Lung microvascular endothelial cell (primary cell): ENCODE data around the gene DLX2. TPM values are rescaled to one million over a fixed set of nuclear protein-coding genes. Genes with fewer than 3 reads are reported as not detected.
"Not testable (repeated sequence)": the region's sequence is repeated elsewhere in the genome, so short reads cannot be mapped to it uniquely, and the experiment has no call there.

Experiments
- DNase-seq, 2 donors: peaks; one replicate each; pipeline versions ENCODE4 v3.0.0 to v3.0.0-alpha.2; 2010; ENCODE audit warnings: low read depth in 2 of 2
- total RNA-seq: library from RNA; depleted of rRNA; stranded (reverse); fragments of >200 nt; gene quantifications from 2 replicates; pipeline ENCODE4 v1.2.1, GENCODE V29; 2014

The DLX2 gene
- total RNA-seq: under 0.01 TPM in 1 of 2 replicates, not detected in the other

DNA sequence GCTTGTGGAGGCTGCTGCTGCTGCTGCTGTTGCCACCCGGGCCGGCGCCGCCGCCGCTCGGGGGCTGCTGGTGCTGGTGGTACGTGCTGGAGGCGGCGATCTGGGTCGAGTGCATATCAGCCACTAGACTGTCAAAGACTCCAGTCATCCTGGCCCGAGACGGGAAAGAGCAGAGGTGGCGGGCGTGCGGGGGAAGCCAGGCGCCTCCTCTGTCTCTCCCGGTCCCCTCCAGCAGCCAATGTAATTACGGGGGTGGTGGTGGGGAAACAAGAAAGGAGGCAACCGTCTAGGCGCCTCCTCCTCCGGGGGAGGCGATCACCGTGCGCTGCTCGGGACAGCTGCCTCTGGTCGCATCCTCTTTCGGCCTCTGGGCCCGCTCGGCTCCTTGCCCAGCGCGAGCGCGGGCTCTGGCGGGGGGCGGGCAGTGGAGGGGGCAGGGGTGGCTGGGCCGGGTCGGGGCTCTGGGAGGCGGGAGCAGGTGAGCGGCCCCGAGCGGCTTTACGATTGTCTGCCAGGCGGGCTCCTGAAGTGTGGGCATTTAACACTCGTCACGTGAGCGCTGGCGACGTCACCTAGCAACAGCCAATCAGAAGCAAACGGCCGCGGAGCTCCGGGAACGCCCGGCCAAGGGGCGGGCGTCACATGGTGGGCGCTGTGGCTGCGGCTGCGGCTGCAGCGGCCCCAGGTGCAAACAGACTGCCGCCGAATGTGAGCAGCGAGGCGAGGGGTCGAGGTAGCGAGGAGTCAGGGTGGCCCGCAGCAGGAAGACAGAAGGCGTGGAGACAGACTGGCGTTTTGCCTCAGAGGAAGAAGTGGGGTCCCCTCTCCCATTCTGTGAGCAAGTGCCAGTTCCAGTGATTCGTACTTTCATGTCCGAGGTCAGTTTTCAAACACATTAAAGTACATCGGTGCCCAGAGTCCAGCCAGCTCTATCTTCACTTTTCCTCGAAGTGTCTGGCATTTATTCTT, at the start of gene DLX2:
Gene DLX2, minus strand, starts transcription at position 510 of the 969 bp plus-strand sequence. Its CDS starts 362 bp downstream, at position 148.
- peak; percentile 87 to 92 for DNase-seq

DNA sequence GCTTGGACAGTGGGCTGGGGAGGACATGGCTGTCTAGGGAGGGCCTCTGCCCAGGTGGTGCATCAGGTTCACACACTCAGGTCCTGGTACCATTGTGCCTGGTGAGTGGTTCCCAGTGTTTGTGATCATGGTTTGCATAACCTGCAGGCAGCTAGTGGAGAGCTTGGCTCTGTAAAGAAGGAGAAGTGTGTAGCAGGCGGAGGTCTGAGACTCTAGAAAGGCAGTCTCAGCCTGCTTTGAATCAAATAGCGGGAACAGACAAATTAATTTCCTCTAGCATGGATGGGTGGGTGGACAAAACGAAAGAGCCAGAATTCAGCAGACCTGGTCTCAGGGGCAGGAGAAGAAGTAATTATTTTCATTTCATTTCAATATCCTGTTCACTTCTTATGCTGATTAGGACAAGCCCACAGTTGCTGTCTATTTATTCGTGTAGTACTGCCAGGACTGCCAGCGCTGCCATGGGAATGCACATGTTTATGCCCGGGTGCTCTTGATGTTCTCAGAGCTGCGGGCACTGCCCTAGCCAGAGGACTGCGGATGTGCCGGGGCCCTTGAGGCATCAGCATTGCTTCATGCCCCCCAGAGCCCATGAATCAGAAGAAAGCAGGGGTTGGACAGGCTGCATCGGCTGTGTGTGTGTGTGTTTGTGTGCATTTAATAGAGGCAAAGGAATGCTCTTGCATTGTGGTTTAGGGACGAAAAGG, 45.4 kb upstream of the DLX2 start:
- no peak for DNase-seq

GRCh38 chr2:172143817-172144216, 41.1 kb upstream of the DLX2 start:
- no peak for DNase-seq

DNA sequence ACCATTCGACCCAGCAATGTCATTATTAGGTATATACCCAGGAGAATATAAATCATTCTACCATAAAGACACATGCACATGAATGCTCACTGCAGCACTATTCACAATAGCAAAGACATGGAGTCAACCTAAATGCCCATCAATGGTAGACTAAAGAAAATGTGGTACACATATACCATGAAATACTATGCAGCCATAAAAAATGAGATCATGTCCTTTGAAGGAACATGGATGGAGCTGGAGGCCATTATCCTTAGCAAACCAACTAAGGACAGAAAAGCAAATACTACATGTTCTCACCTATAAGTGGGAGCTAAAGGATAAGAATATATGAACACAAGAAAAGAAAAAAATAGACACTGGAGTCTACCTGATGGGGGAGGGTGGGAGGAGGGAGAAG, 36.0 kb upstream of the DLX2 start:
- DNase-seq: not testable (repeated sequence)

- no peak for DNase-seq
These were observed 35.2 kb upstream of the DLX2 start for GRCh38 chr2:172137943-172138342.

DNA sequence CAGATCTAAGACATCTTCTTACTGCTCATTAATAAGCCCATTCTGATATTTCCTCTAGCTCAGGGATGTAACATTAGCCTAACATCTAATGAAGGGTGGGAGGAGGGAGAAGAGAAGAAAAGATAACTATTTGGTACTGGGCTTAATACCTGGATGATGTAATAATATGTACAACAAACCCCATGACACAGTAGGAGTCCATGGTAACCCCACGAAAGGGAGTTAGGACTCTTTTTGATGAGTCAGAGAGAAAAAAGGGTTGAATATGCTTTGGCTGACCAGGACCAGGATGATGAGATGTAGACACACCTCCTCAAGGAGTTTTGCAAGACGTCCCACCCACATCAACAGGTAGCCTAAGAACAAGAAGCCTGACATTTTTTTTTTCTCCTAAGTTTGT, 34.4 kb upstream of the DLX2 start:
- no peak for DNase-seq

DNA sequence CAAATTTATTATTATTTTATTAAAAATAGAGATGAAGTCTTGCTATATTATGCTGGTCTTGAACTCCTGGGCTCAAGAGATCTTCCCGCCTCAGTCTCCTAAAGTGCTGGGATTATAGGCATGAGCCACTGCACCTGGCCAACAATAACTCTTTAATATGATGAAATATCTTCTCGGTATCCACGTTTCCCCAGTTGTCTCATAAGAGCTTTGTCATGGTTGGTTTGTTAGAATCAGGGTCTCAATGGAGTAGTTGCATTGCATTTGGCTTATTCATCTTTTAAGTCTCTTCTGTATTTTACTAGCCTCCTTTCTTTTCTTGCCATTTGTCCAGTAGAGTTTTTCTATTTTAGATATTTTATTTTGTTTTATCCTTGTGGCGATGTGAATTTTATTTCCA, 32.7 kb upstream of the DLX2 start:
- DNase-seq: no peak

DNA sequence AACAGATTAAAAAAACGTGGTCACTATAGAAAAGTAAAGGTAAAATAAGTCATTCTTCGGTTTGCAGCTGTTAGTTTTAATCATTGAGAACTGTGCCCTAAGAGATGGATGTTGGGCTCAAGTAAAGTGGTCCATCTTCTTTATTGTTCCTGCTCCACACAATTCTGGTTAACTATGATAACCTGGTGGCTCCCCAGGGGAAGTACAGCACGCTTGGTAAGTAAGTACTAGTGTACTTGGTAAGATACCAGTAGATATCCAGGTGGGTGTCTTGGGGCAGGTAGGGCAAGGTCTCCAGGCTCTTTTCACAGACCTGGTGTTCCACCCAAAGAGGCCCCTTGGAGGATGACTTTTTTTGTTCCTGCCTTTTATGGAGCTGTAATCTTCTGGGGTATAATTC, 31.6 kb upstream of the DLX2 start:
- no peak for DNase-seq

DNA sequence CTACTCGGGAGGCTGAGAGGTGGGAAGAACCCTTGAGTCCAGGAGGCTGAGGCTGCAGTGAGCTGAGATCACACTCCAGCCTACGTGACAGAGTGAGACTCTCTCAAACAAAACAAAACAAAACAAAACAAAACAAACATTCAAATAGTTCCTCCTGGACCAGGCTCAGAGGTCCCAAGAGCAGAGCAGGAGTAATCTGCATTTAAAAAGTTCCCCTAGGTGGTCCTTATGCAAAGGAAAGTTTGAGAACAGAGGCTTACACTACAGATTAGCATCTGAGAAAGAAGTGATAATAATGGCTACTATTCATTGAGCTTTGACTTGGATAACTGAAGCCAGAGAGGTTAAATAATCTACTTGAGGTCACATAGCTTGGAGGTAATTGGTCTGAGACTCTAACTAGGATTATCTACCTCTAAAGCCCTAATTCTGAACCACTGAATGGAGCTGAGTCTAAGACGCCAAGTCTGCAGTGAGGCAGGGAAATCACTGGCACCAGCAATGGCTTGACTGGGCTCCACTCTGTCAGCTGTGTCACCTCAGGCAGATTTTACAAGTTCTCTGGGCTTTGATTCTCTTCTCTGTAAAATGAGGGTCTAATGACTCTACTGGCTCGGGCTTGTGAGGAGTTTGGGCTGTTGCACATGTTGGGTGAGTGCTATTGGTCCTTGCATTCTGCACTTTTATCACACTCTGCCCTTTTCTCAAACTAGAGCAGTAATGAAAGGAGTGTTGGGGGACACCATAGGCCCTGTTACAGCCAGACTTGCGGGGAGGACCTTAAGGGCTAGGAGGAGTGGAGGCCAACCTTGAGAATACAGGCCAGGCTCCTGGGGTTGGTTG, 29.2 kb upstream of the DLX2 start:
- no peak for DNase-seq

- no peak for DNase-seq
These were observed 26.7 kb upstream of the DLX2 start for GRCh38 chr2:172129404-172129803.

DNA sequence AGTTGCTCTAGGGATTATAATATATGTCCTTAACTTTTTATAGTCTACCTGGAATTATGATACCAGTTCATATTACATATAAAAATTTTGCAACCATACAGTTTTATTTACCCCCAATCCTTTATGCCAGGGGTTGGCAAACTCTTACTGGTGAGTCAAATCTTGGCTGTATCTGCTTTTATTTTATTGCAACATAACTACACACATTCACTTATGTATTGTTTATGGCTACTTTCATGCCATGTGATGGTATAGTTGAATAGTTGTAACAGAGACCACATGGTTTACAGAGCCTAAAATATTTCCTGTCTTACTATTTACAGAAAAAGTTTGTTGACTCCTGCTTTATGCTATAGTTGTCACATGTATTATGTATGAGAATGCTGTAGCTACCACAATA, 25.8 kb upstream of the DLX2 start:
- no peak for DNase-seq

GRCh38 chr2:172120118-172120517, 17.4 kb upstream of the DLX2 start:
- DNase-seq: no peak

DNA sequence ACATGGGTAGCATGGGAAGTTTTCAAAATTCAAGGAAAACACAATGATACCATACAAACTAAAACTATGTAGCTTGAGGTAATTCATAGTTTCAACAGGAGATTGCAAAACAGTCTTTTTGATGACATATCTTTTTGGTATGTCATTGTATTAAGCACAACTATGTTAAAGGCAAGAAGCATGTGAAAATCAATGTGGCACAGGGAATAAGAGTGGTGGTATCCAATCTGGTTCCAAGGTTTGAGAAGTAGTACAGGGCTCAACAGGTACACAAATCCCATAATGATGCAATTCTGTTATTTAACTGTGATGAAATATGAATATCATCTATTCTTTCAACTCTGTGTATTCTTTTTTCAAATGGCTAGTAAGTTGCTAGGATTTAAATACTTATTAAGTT, 16.4 kb upstream of the DLX2 start:
- DNase-seq: peak; percentile 37 to 60

DNA sequence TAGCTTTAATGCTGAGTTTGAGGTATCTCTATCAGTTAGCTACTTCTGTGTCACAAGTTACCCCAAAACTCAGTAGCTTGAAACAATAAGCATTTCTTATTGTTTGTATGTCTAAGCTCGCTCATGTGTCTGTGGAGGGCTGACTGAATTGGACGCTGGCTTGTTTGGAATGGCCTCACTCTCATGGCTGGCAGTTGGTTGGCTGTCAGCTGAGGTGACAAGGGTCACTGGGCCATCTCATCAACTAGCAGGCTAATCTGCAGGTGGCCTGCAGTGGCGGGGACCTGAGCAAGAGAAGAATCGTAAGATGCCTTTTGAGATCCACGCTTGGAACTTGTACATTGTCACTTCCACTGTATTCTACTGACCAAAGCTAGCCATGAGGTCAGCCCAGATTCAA, 13.4 kb upstream of the DLX2 start:
- no peak for DNase-seq

DNA sequence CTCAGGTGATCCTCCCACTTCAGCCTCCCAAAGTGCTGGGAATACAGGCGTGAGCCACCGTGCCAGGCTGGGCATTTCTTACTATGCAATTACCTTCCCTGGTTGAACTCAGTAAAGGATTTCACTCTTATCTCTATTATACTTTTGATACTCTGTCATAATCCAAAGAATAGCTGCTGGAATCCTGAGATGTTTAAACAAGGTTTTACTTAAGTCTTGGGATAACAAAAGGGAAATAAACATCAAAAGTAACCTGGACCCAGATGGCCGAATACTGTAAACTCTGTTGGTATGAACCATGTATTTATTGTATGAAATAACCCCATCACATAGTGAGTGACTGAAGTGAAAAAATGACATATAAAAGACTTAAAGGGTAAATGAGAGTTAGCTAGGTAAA, 11.9 kb upstream of the DLX2 start:
- no peak for DNase-seq

DNA sequence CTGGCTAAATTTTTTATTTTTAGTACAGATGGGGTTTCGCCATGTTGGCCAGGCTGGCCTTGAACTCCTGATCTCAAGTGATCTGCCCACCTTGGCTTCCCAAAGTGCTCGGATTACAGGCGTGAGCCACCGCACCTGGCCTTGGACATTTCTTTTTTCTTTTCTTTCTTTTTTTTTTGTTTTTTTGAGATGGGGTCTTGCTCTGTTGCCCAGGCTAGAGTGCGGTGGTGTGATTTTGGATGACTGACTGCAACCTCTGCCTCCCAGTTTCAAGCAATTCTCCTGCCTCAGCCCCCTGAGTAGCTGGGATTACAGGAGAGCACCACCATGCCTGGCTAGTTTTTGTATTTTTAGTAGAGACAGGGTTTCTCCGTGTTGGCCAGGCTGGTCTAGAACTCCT, 11.5 kb upstream of the DLX2 start:
- DNase-seq: not testable (repeated sequence)

GRCh38 chr2:172113617-172114016, 10.9 kb upstream of the DLX2 start:
- DNase-seq: peak; percentile 65 to 66

DNA sequence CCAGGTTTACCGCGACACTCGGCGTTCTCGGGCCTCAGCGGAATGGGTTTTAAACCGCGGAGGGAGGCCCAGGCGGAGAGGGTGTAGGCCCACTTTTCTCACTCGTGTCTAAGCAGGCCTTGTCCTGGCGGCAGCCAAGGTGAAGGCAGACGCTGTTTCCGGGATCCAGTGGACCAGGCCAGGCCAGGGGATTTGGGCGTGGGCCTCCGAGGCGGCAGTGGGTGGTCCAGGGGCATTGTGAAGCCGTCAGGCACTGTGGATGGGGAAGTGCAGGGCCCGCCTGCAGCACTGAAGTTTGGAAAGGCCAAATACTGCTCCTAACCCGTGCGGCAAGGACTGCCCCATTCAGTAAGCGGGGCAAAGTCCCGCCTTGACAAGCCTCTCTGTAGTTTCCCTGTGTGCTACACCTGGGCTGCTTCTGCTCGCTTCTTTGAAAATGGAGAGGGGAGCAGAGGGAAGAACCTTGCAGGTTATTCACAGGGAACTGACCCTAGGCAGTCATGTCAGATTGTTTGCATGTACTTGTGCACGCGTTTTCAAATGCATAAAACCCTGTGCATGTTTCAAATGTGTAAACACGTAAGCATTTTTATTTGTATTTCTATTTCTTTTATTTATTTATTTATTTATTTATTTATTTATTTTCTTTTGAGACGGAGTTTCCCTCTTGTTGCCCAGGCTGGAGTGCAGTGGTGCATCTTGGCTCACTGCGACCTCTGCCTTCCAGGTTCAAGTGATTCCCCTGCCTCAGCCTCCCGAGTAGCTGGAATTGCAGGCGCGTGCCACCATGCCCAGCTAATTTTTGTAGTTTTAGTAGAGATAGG, 7.5 kb upstream of the DLX2 start:
- DNase-seq: no peak

- DNase-seq: no peak
These were observed 6.7 kb upstream of the DLX2 start for GRCh38 chr2:172109256-172109987.

DNA sequence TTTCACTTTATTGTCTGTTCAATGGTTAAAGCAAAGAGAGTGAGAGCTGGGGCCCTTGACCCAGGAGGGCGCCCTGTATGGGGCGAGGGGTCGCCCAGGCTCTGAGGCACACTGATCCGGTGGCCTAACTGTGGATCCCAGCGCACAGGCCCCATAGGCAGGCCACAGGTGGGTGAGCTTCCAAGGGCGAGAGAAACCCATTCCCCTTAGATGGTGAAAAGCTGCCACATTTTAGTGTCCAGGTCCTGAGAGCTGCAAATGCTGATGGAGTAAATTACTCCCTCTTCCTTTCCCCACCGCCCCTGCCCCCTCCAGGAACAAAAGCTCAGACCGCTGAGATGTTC, 5.9 kb upstream of the DLX2 start:
- no peak for DNase-seq
